Stimulated activated CD8-positive, alpha-beta memory T cell treated with anti-CD3 and anti-CD28 coated beads, Interleukin-12 subunit alpha, Interleukin-12 subunit beta, amount 100 ng/mL, for 4 hours (primary cell): ENCODE data around the gene E2F1.

Source experiments
- DNase-seq: peaks from one replicate; pipeline ENCODE4 v3.0.0-alpha.2; 2020; ENCODE audit warnings: low read depth

Gene E2F1

GRCh38 chr20:33686100-33686983 lies at the start of gene E2F1:
E2F1 (minus strand) TSS chr20:33686385; CDS start chr20:33686264, 121 bp downstream.
- peak; percentile 90 for DNase-seq

GRCh38 chr20:33733654-33734576 lies 47.7 kb upstream of the E2F1 start:
- DNase-seq: no peak

GRCh38 chr20:33732166-33732970 lies 46.2 kb upstream of the E2F1 start:
- DNase-seq: no peak

- peak; percentile 80 for DNase-seq
These were observed 45.5 kb upstream of the E2F1 start, which contains the start of gene ZNF341 for GRCh38 chr20:33731693-33732165. ZNF341 (plus strand) TSS chr20:33731996; CDS start chr20:33732022, 26 bp downstream.

GRCh38 chr20:33730946-33731692 lies 44.9 kb upstream of the E2F1 start:
- DNase-seq: no peak

- no peak for DNase-seq
These were observed 42.9 kb upstream of the E2F1 start for GRCh38 chr20:33729101-33729500.

GRCh38 chr20:33728463-33728862 lies 42.3 kb upstream of the E2F1 start:
- DNase-seq: no peak

GRCh38 chr20:33727806-33728205 lies 41.6 kb upstream of the E2F1 start:
- DNase-seq: no peak

GRCh38 chr20:33727115-33727479 lies 40.9 kb upstream of the E2F1 start:
- DNase-seq: no peak

GRCh38 chr20:33725607-33726264 lies 39.6 kb upstream of the E2F1 start:
- DNase-seq: no peak

- no peak for DNase-seq
These were observed 38.4 kb upstream of the E2F1 start for GRCh38 chr20:33724439-33725094.

- no peak for DNase-seq
These were observed 35.4 kb upstream of the E2F1 start for GRCh38 chr20:33721391-33722140.

GRCh38 chr20:33719989-33720709 lies 34.0 kb upstream of the E2F1 start, which contains the start of gene PXMP4:
PXMP4 (minus strand) TSS chr20:33720310; CDS start chr20:33720207, 103 bp downstream.
- DNase-seq: peak; percentile 73

- no peak for DNase-seq
These were observed 33.2 kb upstream of the E2F1 start for GRCh38 chr20:33719277-33719988.

GRCh38 chr20:33716498-33716897 lies 30.3 kb upstream of the E2F1 start:
- no peak for DNase-seq

GRCh38 chr20:33713865-33714367 lies 27.7 kb upstream of the E2F1 start:
- DNase-seq: no peak

- DNase-seq: no peak
These were observed 25.2 kb upstream of the E2F1 start for GRCh38 chr20:33711446-33711738.
